ENCODE data around the gene SPG11.
"Not testable (repeated sequence)": the region's sequence is repeated elsewhere in the genome, so short reads cannot be mapped to it uniquely, and the experiment has no call there.

Gene SPG11

GRCh38 chr15:44663410-44664308 is at the start of gene SPG11:
Gene SPG11, minus strand, starts transcription at chr15:44663662. Its CDS starts 15 bp downstream, at chr15:44663647.
- peak; percentile 87 to 98 (median 91) for DNase-seq (ENCODE audit: low read depth in 4 of 4, low spot score in 1 of 4)

GRCh38 chr15:44712346-44713005 is 49.0 kb upstream of the SPG11 start:
- peak in 2 of 4 experiments; percentile 44 to 59 for DNase-seq (ENCODE audit: low read depth in 4 of 4, low spot score in 1 of 4)

DNA sequence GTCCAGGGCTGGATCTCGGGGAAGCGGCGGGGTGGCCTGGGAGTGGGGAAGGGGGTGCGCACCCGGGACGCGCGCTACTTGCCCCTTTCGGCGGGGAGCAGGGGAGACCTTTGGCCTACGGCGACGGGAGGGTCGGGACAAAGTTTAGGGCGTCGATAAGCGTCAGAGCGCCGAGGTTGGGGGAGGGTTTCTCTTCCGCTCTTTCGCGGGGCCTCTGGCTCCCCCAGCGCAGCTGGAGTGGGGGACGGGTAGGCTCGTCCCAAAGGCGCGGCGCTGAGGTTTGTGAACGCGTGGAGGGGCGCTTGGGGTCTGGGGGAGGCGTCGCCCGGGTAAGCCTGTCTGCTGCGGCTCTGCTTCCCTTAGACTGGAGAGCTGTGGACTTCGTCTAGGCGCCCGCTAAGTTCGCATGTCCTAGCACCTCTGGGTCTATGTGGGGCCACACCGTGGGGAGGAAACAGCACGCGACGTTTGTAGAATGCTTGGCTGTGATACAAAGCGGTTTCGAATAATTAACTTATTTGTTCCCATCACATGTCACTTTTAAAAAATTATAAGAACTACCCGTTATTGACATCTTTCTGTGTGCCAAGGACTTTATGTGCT is 48.4 kb upstream of the SPG11 start:
- peak in 1 of 4 experiments; percentile 41 for DNase-seq (ENCODE audit: low read depth in 4 of 4, low spot score in 1 of 4)

GRCh38 chr15:44711096-44711742 is 47.8 kb upstream of the SPG11 start, which contains the start of the genes B2M and PATL2:
Gene B2M, plus strand, starts transcription at chr15:44711517. Its CDS starts 30 bp downstream, at chr15:44711547.
Gene PATL2, minus strand, starts transcription at chr15:44711323. Its CDS starts 34,833 bp downstream, at chr15:44676490.
- DNase-seq (ENCODE audit: low read depth in 4 of 4, low spot score in 1 of 4) = peak; percentile 84 to 89 (median 88)

DNA sequence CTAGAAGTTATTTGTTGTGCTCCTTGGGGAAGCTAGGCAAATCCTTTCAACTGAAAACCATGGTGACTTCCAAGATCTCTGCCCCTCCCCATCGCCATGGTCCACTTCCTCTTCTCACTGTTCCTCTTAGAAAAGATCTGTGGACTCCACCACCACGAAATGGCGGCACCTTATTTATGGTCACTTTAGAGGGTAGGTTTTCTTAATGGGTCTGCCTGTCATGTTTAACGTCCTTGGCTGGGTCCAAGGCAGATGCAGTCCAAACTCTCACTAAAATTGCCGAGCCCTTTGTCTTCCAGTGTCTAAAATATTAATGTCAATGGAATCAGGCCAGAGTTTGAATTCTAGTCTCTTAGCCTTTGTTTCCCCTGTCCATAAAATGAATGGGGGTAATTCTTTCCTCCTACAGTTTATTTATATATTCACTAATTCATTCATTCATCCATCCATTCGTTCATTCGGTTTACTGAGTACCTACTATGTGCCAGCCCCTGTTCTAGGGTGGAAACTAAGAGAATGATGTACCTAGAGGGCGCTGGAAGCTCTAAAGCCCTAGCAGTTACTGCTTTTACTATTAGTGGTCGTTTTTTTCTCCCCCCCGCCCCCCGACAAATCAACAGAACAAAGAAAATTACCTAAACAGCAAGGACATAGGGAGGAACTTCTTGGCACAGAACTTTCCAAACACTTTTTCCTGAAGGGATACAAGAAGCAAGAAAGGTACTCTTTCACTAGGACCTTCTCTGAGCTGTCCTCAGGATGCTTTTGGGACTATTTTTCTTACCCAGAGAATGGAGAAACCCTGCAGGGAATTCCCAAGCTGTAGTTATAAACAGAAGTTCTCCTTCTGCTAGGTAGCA is 47.0 kb upstream of the SPG11 start:
- DNase-seq (ENCODE audit: low read depth in 4 of 4, low spot score in 1 of 4) = no peak

- DNase-seq (ENCODE audit: low read depth in 4 of 4, low spot score in 1 of 4) = no peak
Measured at GRCh38 chr15:44706946-44707636, 43.6 kb upstream of the SPG11 start.

DNA sequence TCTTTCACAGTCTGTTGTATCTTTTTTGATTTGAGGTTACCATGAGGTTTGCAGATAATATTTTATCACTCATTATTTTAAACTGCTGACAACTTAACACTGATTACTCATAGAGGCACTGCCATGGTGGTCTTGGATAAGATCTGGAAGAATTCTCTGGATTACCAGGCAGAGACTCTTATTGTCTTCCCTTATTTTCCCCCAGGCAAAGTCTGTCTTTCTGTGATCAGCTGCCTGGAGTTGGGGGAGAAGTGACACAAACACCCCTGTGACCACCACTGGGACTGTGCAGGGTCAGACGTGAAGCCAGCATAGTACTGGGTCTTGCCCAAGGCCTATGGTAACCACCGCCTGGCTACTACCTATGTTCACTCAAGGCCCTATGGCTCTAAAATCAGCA is 42.9 kb upstream of the SPG11 start:
- no peak for DNase-seq (ENCODE audit: low read depth in 4 of 4, low spot score in 1 of 4)

DNA sequence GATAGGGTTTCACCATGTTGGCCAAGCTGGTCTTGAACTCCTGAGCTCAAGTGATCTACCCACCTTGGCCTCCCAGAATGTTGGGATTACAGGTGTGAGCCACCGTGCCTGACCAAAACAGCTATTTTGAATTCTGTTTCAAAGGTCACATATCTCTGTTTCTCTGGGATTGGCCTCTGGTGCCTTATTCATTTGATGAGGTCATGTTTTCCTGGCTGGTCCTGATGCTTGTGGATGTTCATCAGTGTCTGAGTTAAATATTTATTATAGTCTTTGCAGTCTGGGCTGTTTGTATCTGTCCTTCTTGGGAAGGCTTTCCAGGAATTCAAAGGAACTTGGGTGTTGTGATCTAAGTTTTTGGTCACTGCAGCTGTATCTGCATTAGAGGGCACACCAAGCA is 42.5 kb upstream of the SPG11 start:
- DNase-seq (ENCODE audit: low read depth in 4 of 4, low spot score in 1 of 4) = no peak

DNA sequence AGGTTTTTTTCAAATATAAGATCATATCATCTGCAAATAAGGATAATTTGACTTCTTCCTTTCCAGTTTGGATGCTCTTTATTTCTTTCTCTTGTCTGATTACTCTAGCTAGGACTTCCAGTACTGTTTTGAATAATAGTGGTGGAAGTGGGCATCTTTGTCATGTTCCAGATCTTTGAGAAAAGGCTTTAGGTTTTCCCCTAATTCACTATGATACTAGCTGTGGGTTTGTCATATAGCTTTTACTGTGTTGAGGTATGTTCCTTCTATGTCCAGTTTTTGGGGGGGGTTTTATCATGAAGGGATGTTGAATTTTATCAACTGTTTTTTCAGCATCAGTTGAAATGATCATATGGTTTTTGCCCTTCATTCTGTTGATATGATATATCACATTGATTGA is 37.2 kb upstream of the SPG11 start:
- not testable (repeated sequence) for DNase-seq (ENCODE audit: low read depth in 4 of 4, low spot score in 1 of 4)

DNA sequence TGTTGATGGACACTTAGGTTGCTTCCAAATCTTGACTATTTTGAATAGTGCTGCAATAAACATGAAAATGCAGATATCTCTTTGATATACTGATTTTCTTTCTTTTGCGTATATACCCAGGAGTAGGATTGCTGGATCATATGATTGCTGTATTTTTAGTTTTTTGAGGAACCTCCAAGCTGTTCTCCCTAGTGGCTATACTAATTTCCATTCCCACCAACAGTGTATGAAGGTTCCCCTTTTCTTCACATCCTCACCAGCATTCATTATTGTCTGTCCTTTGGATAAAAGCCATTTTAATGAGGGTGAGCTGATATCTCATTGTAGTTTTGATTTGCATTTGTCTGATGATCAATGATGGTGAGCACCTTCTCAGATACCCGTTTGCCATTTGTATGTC is 35.2 kb upstream of the SPG11 start:
- DNase-seq (ENCODE audit: low read depth in 4 of 4, low spot score in 1 of 4) = no peak

DNA sequence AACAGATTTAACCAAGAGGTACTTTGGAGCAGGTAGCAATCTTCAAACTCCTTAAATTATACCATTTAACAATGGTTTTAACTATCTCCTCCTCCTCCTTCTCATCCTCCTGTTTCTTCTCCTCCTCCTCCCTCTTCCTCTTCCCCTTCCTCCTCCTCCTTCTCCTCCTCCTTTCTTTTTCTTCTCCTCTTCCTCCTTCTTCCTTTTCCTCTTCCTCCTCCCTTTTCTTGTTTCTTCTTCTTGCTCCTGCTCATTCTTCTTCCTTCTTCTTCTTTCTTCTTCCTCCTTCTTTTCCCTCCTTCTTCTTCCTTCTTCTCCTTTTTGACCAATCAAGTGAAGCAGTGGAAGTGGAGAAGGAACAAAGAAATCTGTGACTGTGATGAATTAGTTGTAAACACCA is 33.6 kb upstream of the SPG11 start:
- DNase-seq (ENCODE audit: low read depth in 4 of 4, low spot score in 1 of 4) = no peak

DNA sequence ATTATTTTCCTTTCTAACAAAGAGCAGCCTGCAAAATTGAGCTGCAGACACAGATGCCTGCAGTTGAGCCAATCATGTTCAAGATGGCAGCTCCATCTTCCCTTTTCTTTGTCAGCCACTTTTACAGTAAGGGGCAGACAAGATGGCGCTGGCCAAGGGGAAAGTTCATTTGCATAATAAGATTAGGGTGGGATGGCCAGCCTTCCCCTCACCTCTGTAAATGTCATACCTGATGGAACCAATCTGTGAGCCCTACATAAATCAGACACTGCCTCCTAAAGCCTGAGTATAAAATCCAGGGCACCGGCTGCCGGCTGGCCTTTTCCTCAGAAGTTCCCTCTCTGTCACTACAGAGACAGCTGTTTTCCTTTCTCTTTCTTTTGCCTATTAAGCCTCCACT is 31.8 kb upstream of the SPG11 start:
- no peak for DNase-seq (ENCODE audit: low read depth in 4 of 4, low spot score in 1 of 4)

- DNase-seq (ENCODE audit: low read depth in 4 of 4, low spot score in 1 of 4) = no peak
Measured at GRCh38 chr15:44694416-44694815, 31.0 kb upstream of the SPG11 start.

- no peak for DNase-seq (ENCODE audit: low read depth in 4 of 4, low spot score in 1 of 4)
Measured at GRCh38 chr15:44692659-44693058, 29.2 kb upstream of the SPG11 start.

DNA sequence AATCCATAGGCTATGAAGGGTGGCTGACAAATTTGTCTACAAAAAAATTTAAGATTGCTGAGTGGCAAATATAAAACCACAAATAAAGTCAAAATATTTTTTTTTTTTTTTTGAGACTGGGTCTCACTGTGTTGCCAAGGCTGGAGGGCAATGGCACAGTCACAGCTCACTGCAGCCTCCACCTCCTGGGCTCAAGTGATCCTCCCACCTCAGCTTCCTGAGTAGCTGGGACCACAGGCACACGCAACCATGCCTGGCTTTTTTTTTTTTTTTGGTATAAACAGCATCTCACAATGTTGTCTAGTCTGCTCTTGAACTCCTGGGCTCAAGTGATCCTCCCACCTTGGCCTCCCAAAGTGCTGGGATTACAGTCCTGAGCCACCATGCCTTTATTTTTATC is 26.8 kb upstream of the SPG11 start:
- not testable (repeated sequence) for DNase-seq (ENCODE audit: low read depth in 4 of 4, low spot score in 1 of 4)

DNA sequence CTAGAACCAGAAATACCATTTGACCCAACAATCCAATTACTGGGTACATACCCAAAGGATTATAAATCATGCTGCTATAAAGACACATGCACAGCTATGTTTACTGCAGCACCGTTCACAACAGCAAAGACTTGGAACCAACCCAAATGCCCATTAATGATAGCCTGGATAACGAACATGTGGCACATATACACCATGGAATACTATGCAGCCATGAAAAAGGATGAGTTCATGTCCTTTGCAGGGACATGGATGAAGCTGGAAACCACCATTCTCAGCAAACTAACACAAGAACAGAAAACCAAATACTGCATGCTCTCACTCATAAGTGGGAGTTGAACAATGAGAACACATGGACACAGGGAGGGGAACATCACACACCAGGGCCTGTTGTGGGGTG is 25.9 kb upstream of the SPG11 start:
- not testable (repeated sequence) for DNase-seq (ENCODE audit: low read depth in 4 of 4, low spot score in 1 of 4)

DNA sequence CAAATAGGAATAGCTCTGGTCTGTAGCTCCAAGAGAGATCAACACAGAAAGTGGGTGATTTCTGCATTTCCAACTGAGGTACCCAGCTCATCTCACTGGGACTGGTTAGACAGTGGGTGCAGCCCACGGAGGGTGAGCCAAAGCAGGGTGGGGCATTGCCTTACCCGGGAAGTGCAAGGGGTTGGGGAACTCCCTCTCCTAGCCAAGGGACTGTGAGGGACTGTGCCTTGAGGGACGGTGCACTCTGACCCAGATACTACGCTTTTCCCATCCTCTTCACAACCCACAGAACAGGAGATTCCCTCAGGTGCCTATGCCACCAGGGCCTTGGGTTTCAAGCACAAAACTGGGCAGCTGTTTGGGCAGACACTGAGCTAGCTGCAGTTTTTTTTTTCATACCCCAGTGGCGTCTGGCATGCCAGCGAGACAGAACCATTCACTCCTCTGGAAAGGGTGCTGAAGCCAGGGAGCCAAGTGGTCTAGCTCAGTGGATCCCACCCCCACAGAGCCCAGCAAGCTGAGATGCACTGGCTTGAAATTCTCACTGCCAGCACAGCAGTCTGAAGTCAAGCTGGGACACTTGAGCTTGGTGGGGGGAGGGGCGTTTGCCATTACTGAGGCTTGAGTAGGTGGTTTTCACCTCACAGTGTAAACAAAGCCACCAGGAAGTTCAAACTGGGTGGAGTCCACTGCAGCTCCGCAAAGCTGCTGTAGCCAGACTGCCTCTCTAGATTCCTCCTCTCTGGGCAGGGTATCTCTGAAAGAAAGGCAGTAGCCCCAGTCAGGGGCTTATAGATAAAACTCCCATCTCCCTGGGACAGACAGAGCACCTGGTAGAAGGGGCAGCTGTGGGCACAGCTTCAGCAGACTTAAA is 19.6 kb upstream of the SPG11 start:
- DNase-seq (ENCODE audit: low read depth in 4 of 4, low spot score in 1 of 4) = peak in 3 of 4 experiments; percentile 35 to 70 (median 38)

GRCh38 chr15:44682211-44682610 is 18.7 kb upstream of the SPG11 start:
- DNase-seq (ENCODE audit: low read depth in 4 of 4, low spot score in 1 of 4) = no peak

DNA sequence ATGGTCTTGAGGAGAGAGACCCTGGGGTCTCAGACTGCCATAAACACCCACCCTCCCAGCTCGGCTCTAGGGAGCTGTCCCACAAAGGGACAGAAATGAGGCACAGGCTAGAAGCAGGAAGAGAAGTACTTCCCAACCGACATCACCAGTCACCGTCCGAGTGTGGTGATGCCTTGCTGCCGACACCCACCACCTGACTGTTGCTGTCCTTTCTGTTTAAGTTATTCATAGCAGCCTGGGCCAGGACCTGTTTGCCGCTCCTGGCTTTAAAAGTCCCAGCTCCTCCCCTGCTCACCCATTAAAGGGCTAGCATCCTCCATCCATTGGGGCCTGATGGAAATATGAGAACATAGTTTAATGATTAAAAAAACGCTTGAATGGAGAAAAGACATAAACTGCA is 13.2 kb upstream of the SPG11 start:
- DNase-seq (ENCODE audit: low read depth in 4 of 4, low spot score in 1 of 4) = no peak
